NB4 (cell line): ENCODE measurements around the gene SEMA6B.

ENCODE experiments used
- DNase-seq: peaks from one replicate; pipeline ENCODE4 v3.0.0; 2010; ENCODE audit warnings: low read depth
- H3K4me3 ChIP-seq: one replicate; pipeline ENCODE4 v1.5.1; 2011; ENCODE audit warnings: mild to moderate bottlenecking, low read depth, low read length, moderate library complexity
- CTCF ChIP-seq: IDR thresholded peaks from one replicate; pipeline ENCODE4 v1.5.1; 2012; ENCODE audit warnings: low read depth, low read length
- MYC ChIP-seq: IDR thresholded peaks from 2 replicates; pipeline ENCODE4 v1.6.1; 2011; ENCODE audit warnings: low read depth, low read length
- POLR2A ChIP-seq: IDR thresholded peaks from 2 replicates; pipeline ENCODE4 v1.6.1; 2011; ENCODE audit warnings: mild to moderate bottlenecking; ENCODE audit not compliant: insufficient read length; ENCODE audit errors: extremely low read depth
- TF ChIP-seq, protein P1 (sequence below): IDR thresholded peaks from 2 replicates; pipeline ENCODE4 v1.6.1; 2011; ENCODE audit warnings: low read depth, low read length

SEMA6B gene

GRCh38 chr19:4602173-4602788 is 42.8 kb upstream of the SEMA6B start:
- TF ChIP-seq CTCF (no peak), POLR2A (no peak), MYC (no peak)
- TF ChIP-seq, protein P1, sequence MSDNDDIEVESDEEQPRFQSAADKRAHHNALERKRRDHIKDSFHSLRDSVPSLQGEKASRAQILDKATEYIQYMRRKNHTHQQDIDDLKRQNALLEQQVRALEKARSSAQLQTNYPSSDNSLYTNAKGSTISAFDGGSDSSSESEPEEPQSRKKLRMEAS: no peak
- DNase-seq: no peak
- H3K4me3 ChIP-seq: no peak overlapping the region

GRCh38 chr19:4600893-4601292 is 41.4 kb upstream of the SEMA6B start:
- TF ChIP-seq POLR2A (no peak), MYC (no peak), CTCF (no peak)
- TF ChIP-seq, protein P1: no peak
- no peak for DNase-seq
- no peak overlapping the region for H3K4me3 ChIP-seq

GRCh38 chr19:4600082-4600481 is 40.6 kb upstream of the SEMA6B start:
- no peak for DNase-seq
- H3K4me3 ChIP-seq: no peak overlapping the region
- TF ChIP-seq MYC (no peak), CTCF (no peak), POLR2A (no peak)
- TF ChIP-seq, protein P1: no peak

GRCh38 chr19:4598712-4599111 is 39.2 kb upstream of the SEMA6B start:
- H3K4me3 ChIP-seq: no peak overlapping the region
- TF ChIP-seq POLR2A (no peak), CTCF (no peak), MYC (no peak)
- TF ChIP-seq, protein P1: no peak
- DNase-seq: no peak

- H3K4me3 ChIP-seq: no peak overlapping the region
- DNase-seq: peak; percentile 55
Measured at GRCh38 chr19:4597975-4598671, 38.6 kb upstream of the SEMA6B start.

More at GRCh38 chr19:4597975-4598671, 38.6 kb upstream of the SEMA6B start:
- TF ChIP-seq CTCF (no peak), POLR2A (no peak), MYC (no peak)
- TF ChIP-seq, protein P1: no peak
